Measurements from ENCODE around the gene TRIML1.

Gene TRIML1

GRCh38 chr4:188139141-188139540, at the start of gene TRIML1:
Gene TRIML1 (plus strand): TSS chr4:188139441. CDS start chr4:188139559, 118 bp downstream.
- DNase-seq (ENCODE audit: low read depth, low spot score), result no peak

- peak; percentile 20 for DNase-seq (ENCODE audit: low read depth, low spot score)
Observed at GRCh38 chr4:188092824-188093223, 46.4 kb upstream of the TRIML1 start.

GRCh38 chr4:188106454-188106853, 32.8 kb upstream of the TRIML1 start:
- DNase-seq (ENCODE audit: low read depth, low spot score), result no peak

- DNase-seq (ENCODE audit: low read depth, low spot score), result peak; percentile 3
Observed at GRCh38 chr4:188107931-188108843, 31.1 kb upstream of the TRIML1 start.

- no peak for DNase-seq (ENCODE audit: low read depth, low spot score)
Observed at GRCh38 chr4:188109157-188109755, 30.0 kb upstream of the TRIML1 start, which contains the start of gene TRIML2. Gene TRIML2 (minus strand): TSS chr4:188109603. CDS start chr4:188105368, 4,235 bp downstream.

GRCh38 chr4:188110036-188110435, 29.2 kb upstream of the TRIML1 start:
- DNase-seq (ENCODE audit: low read depth, low spot score), result no peak

- DNase-seq (ENCODE audit: low read depth, low spot score), result no peak
Observed at GRCh38 chr4:188110741-188111471, 28.3 kb upstream of the TRIML1 start.

GRCh38 chr4:188111955-188112354, 27.3 kb upstream of the TRIML1 start:
- DNase-seq (ENCODE audit: low read depth, low spot score), result no peak

- DNase-seq (ENCODE audit: low read depth, low spot score), result no peak
Observed at GRCh38 chr4:188113156-188113555, 26.1 kb upstream of the TRIML1 start.

GRCh38 chr4:188117631-188118324, 21.5 kb upstream of the TRIML1 start:
- no peak for DNase-seq (ENCODE audit: low read depth, low spot score)

GRCh38 chr4:188121530-188121929, 17.7 kb upstream of the TRIML1 start:
- no peak for DNase-seq (ENCODE audit: low read depth, low spot score)

GRCh38 chr4:188127214-188127874, 11.9 kb upstream of the TRIML1 start:
- peak; percentile 85 for DNase-seq (ENCODE audit: low read depth, low spot score)

GRCh38 chr4:188130355-188130754, 8.9 kb upstream of the TRIML1 start:
- DNase-seq (ENCODE audit: low read depth, low spot score), result no peak

GRCh38 chr4:188132232-188132631, 7.0 kb upstream of the TRIML1 start:
- no peak for DNase-seq (ENCODE audit: low read depth, low spot score)

- DNase-seq (ENCODE audit: low read depth, low spot score), result no peak
Observed at GRCh38 chr4:188138227-188138626, 1.0 kb upstream of the TRIML1 start.

- no peak for DNase-seq (ENCODE audit: low read depth, low spot score)
Observed at GRCh38 chr4:188139671-188140070, 430 bp downstream of the TRIML1 start.

GRCh38 chr4:188143731-188144130, 4.5 kb downstream of the TRIML1 start:
- DNase-seq (ENCODE audit: low read depth, low spot score), result no peak

GRCh38 chr4:188145601-188146000, 6.4 kb downstream of the TRIML1 start:
- no peak for DNase-seq (ENCODE audit: low read depth, low spot score)

- DNase-seq (ENCODE audit: low read depth, low spot score), result no peak
Observed at GRCh38 chr4:188146618-188147017, 7.4 kb downstream of the TRIML1 start.

GRCh38 chr4:188147176-188147575, 7.9 kb downstream of the TRIML1 start:
- DNase-seq (ENCODE audit: low read depth, low spot score), result no peak

GRCh38 chr4:188147776-188148175, 8.5 kb downstream of the TRIML1 start:
- no peak for DNase-seq (ENCODE audit: low read depth, low spot score)
